ENCODE data around the gene PSMG4.

The PSMG4 gene

DNA sequence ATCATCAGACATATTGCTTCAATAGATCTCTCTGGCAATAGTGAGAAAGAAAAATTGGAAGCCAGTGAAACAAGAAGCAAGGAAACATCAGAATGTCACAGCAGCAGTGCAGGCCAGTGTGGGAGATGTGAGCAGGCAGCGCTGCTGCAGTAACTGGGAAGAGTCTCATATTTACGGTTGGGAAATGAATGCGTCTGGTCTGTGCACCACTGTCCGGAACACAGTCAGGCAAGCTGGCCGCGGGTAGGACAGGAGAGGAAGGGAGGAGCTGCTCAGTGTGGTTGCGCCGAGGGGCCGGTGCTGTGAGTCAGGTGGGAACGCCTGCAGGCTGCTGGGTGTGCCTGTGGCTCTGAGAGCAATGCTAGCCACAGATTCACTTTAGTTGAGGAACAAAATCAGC is 6.4 kb upstream of the PSMG4 start:
- DNase-seq, result no peak

GRCh38 chr6:3252861-3253596 is 5.7 kb upstream of the PSMG4 start:
- no peak for DNase-seq

- no peak for DNase-seq
Observed at GRCh38 chr6:3253597-3253961, 5.2 kb upstream of the PSMG4 start.

DNA sequence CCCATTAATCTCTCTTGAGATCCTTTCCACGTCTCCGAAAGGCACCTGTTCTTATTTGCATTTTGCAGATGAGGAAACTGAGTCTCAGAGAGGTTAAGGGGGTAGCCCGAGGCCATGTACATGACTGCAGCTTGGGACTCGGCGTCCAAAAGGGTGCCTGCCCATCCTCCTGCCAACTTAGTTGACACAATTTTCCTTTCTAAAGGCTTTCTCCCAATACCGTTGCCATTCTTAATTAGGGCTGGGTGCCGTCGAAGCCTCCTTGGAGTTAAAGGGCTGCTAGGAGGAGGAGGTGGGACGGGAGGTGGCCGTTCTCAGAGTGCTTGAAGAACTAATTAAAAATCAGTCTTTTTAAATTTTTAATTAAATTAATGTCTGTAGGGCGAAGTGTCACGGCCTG is 546 bp upstream of the PSMG4 start:
- DNase-seq, result no peak

GRCh38 chr6:3259491-3259958 is 778 bp downstream of the PSMG4 start:
- DNase-seq, result peak in 2 of 5 experiments; percentile 6 to 56

DNA sequence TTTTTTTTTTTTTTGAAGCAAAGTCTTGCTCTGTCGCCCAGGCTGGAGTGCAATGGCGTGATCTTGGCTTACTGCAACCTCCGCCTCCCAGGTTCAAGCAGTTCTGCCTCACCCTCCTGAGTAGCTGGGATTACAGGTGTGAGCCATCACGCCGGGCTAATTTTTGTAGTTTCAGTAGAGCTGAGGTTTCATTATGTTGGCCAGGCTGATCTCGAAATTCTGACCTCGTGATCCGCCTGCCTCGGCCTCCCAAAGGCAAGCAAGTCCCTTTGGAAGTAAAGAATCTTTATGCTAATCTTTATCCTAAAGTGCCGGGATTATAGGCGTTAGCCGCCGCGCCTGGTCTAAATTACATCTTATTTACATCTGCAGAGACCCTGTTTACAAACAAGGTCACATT is 1.5 kb downstream of the PSMG4 start:
- no peak for DNase-seq

DNA sequence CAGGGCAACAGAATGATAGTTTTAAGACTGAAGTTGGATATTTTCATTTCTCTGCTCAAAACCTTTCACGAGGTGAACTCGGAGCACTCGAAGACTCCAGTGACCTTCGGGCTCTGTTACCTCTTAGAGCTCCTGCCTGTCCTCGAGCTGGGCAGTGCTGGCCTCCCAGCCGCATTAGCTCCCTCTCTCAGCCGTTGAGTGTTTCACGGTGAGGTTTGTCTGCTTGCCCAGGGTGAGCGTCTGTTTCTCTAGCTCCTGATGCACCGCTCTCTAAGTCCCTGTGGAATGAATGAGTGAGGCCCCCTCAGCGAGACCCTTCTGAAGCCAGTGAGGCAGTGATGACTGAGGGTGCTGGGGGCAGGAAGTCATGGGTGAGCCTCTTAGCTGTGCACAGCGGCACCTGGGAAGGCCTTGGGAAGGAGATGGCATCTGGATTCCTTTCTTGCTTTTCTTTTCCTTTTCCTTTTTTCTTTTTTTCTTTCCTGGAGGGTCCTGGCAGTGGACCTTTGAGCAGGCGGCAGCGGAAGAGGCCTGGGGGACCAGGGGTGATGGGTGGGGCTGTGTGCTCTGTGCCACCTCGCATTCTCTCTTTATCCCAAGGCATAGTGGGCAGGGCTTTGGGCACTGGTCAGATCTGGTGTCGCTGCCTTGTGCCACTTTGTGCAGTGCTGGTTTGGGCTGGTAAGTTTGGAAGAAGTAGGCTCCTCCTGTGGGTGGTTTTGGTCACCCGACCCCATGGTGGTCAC is 2.2 kb downstream of the PSMG4 start:
- no peak for DNase-seq

- DNase-seq, result no peak
Observed at GRCh38 chr6:3261518-3261820, 2.7 kb downstream of the PSMG4 start.

DNA sequence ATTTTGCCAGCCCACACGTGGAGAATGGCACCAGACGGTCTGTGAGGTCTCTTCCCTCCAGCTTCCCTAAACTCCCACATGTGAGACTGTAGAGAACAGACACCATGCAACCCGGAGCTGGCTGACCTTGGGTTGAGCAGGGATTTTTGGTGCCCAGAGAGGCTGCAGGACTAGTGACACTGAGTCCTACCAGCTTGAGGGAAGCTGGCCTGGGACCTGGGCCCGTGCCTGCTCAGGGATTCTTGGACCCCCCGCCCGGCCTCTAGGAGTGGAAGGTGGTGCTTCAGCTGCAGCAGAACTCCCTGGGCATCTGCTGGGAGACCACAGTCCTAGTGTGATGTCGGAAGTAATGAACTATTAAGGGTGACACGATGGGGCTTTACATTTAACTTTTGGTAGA is 3.2 kb downstream of the PSMG4 start:
- no peak for DNase-seq

DNA sequence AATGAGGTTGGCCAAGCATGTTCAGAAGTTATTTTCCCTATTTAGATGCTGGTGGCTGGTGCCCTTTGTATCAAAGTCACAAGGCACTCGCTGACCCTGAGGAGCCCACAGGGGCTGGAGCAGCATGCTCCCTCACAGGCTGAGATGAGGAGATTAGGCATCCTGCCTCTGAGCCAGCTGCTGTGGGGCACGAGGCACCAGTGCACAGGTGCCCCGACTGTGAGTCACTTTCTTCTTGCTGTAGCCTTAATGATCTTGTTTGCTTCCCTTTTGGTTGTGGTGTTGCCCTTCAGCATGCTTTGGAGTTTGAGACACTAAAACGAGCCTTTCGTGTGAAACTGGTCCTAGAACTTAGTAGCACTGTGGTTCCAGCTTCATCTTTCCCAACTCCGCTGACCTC is 4.3 kb downstream of the PSMG4 start:
- no peak for DNase-seq

GRCh38 chr6:3264356-3264755 is 5.6 kb downstream of the PSMG4 start:
- DNase-seq, result no peak

DNA sequence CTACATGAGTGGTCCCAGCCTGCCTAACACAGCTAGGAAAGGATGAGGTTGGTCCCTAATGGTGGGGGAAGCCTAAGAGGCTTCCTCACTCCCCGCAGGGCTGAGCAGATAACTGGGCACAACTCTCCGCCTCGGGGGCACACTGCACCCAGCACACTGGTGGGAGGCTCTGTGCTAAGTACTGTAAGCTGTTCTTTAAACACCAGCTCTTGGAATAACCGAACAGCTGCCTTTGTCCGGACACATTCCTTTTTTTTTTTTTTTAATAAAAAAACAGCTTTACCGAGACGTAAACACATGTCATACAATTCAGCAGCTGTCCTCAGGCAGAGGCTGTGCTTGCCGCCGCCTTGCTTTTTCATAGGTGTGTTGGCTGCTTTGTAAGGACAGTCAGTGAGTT is 6.9 kb downstream of the PSMG4 start:
- DNase-seq, result no peak

DNA sequence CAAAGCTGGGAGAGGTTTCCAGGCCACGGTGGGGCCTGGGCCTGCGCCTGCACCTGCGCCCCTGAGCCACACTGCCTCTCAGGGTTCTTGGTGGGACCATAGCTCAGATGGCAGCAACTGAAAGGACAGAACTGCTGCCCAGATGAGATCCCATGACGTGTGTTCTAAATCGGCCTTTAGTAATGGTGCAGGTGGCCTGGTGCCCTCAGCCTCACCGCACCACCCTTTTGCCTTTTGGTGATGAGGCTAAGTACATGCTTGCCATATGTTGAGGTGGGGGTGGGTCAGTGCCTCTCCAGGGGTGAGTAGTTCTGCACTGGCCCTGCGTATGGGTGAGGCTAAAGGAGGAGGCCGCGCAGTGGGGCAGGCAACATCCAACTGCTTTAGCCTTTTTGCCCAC is 7.4 kb downstream of the PSMG4 start:
- DNase-seq, result no peak

GRCh38 chr6:3267162-3267561 is 8.4 kb downstream of the PSMG4 start:
- no peak for DNase-seq

DNA sequence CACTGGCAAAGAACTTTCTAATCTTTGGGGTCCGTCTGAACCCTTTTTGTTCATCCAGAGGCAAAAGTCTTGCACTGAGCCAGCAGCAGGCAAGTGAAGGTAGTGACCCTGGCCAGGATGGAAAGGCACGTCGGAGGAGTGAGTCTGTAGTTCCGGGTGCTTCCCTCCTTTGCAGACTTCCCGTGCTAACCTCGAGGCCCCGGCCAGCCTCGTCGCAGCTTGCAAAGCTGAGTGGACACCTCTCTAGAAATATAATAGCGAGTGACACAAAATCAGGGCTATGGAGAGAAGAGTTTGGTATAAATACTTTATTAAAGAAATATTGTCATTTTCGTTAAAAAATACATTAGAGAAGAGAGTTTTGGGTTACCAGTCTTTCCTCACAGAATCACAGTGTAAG is 9.9 kb downstream of the PSMG4 start:
- DNase-seq, result no peak

GRCh38 chr6:3269281-3269975 is 10.7 kb downstream of the PSMG4 start:
- DNase-seq, result peak in 1 of 5 experiments; percentile 18

DNA sequence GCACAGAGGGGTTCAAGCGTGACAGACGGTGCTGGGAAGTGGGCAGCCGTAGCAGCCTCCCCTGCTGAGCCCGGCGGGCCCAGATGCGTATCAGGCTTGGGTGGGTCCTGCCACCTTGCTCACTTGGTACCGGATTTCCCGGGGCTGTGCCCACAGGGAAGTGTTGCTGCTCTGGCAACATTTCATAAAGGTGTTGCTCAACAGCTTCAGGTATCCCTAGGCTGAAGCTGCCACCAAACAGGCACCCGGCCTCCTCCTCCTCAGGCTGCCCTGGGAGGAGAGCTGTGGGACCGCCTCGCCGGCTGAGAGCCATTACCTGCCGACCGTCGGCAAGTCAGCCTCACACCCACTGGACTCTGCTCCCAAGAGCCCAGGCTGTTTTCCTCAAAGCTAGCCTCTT is 11.5 kb downstream of the PSMG4 start:
- DNase-seq, result no peak

GRCh38 chr6:3271756-3272155 is 13.0 kb downstream of the PSMG4 start:
- DNase-seq, result no peak

DNA sequence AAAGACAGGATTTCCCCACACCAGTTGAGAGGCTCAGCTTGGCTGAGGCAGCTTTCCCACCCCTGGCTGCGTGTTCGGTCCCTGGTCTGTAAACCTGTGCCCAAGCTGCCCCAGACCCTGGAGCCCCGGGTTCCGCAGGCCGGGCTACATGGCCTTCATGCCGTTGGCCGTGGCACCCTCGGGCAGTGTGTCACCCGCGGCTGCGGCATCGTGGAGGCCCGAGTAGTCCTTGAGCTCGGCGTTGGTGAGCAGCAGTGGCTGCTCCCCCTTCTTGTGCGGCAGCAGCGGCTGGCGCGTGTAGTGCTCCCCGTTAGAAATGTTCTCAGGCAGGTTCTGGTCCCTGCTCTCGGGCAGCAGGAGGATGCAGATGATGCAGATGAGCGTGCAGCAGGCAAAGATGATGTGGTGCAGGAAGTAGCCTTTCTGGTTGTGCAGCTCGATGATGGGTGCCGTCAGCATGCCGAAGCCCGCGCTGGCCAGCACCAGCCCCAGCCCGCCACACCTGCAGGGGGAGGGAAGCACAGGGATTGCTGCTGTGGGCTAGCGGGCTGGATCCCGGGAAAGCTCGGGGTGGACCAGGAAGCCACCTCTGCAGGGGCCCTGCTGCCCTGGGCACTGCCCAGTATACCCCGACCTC is 14.3 kb downstream of the PSMG4 start:
- no peak for DNase-seq

- DNase-seq, result no peak
Observed at GRCh38 chr6:3273707-3274521, 15.2 kb downstream of the PSMG4 start.

DNA sequence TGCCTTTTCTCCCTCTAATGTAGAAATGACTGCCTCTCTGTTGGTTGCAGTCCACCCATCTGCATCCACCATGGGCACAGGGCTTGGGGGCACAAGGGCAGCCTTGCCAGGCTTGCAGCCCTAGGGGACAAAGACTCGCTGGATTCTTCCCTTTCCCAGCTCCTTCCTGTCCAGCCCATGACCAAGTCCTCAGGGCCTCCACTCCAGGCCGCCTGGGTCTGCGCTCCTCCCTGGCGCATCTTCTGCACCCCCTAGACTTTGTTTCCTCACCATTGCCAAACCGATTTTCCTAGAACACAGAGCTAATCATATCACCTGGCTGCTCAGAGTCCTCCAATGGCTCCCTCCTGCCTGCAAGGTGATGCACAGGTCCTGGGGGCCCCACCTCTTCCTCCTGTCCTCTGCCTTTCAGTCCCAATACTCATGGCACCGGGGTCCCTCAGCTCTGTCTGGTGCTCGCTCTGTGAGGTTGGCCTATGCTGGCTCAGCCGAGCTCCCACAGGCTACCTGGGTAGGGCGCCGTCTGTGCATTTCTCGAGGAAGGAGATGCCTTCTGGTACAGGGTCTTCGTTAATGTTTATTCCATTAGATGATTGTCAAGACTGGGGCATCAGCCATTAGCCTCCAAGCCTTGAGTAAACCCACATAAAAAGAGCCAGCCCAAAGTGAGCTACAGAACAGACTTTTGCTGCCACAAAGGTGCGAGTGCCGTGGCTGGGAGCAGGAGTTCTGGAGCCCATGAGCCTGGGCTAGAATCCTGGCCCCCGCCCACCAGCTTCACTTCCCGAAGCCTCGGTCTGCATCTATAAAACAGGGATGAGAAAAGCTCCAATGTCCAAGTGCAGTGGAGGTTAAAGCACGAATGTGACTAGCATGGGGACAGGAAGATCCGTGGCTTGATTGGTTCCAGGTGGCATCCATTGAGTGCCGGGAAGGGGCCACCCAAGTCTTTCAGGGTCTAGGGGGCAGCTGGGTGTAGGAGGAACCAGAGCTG is 17.7 kb downstream of the PSMG4 start:
- DNase-seq, result no peak

Measured in T-helper 2 cell (primary cell).